Kidney (tissue), 14 donors: ENCODE measurements around the gene MASP2. TPM values are rescaled to one million over a fixed set of nuclear protein-coding genes. Genes with fewer than 3 reads are reported as not detected.

Experiments
- DNase-seq, 5 donors: peaks; one replicate each; pipeline ENCODE4 v3.0.0-alpha.2; 2013 to 2020
- FAIRE-seq: peaks from 2 replicates; lab custom pipeline; 2012; peaks lifted over from hg19 to GRCh38; lab: Jason Lieb, UNC
- H3K27ac ChIP-seq, 2 donors: one replicate each; pipeline ENCODE4 v1.7.0; 2013; ENCODE audit warnings: low read depth in 2 of 2, low read length in 2 of 2, inconsistent platforms in 1 of 2
- H3K27me3 ChIP-seq: one replicate; pipeline ENCODE4 v1.7.1; 2013; ENCODE audit warnings: low read length, inconsistent platforms; ENCODE audit not compliant: control insufficient read depth, insufficient read depth
- H3K36me3 ChIP-seq, 3 donors: one replicate each; pipeline versions ENCODE4 v1.7.0 to v1.7.1; 2013; ENCODE audit warnings: low read length in 3 of 3, control low read depth in 1 of 3, inconsistent platforms in 1 of 3; ENCODE audit not compliant: insufficient read depth in 3 of 3, control insufficient read depth in 2 of 3
- H3K4me1 ChIP-seq, 3 donors: one replicate each; pipeline versions ENCODE4 v1.7.0 to v1.7.1; 2013; ENCODE audit warnings: low read length in 3 of 3, inconsistent platforms in 1 of 3, low read depth in 1 of 3; ENCODE audit not compliant: control insufficient read depth in 2 of 3, insufficient read depth in 2 of 3
- H3K4me3 ChIP-seq, 3 donors: one replicate each; pipeline versions ENCODE4 v1.7.0 to v1.8.1; 2013; ENCODE audit warnings: low read length in 3 of 3, control low read depth in 1 of 3, inconsistent platforms in 1 of 3
- H3K9ac ChIP-seq, 3 donors: one replicate each; pipeline versions ENCODE4 v1.7.0 to v1.7.1; 2013; ENCODE audit warnings: low read length in 3 of 3, control low read depth in 1 of 3, inconsistent platforms in 1 of 3
- H3K9me3 ChIP-seq, 3 donors: one replicate each; pipeline versions ENCODE4 v1.7.0 to v1.7.1; 2013; ENCODE audit warnings: low read length in 3 of 3, control low read depth in 1 of 3, inconsistent platforms in 1 of 3; ENCODE audit not compliant: control insufficient read depth in 2 of 3, insufficient read depth in 1 of 3
- intact Hi-C: fragments of 100-400 bp; cut with DNase I; formaldehyde crosslinking; loops from one replicate; pipeline ENCODE4 v1.11.1; 2022
- polyA plus RNA-seq: library from polyadenylated mRNA; stranded (reverse); fragments of 350-450 nt; fragmentation: Illumina TruSeq; extraction: RNeasy Lipid Tissue Mini Kit (QIAGEN cat#74804); gene quantifications from one replicate; pipeline ENCODE4 v1.2.3, GENCODE V29; 2014; ENCODE audit warnings: low read depth, low replicate concordance; ENCODE audit not compliant: insufficient read depth
- total RNA-seq: library from RNA; stranded (reverse); fragmentation: NEBNext Ultra II Directional; extraction: Animal tissue kit (Norgen Biotek cat#: 25700); gene quantifications from one replicate; pipeline ENCODE4 v1.2.1, GENCODE V29; 2021
- TF ChIP-seq, protein P1 (sequence below): IDR thresholded peaks from 3 replicates; pipeline ENCODE4 v1.5.1; 2012; ENCODE audit warnings: mild to moderate bottlenecking, moderate library complexity, borderline replicate concordance; ENCODE audit not compliant: insufficient read depth; ENCODE audit errors: extremely low read depth
- donor health status: control.
- donor health status: control.
- donor health status: control.
- donor health status: control.
- donor health status: control.
- donor health status: DM: yes; HTN: yes; CAD: no.
- donor health status: Normal renal cell carcinoma (clear cell type).

Gene MASP2
- total and polyA plus RNA-seq, 2 donors from 2014 or later: not detected

- no peak overlapping the region for H3K4me3 ChIP-seq
- FAIRE-seq: no peak
Measured at GRCh38 chr1:11058026-11058425, 11.0 kb upstream of the MASP2 start.

DNA sequence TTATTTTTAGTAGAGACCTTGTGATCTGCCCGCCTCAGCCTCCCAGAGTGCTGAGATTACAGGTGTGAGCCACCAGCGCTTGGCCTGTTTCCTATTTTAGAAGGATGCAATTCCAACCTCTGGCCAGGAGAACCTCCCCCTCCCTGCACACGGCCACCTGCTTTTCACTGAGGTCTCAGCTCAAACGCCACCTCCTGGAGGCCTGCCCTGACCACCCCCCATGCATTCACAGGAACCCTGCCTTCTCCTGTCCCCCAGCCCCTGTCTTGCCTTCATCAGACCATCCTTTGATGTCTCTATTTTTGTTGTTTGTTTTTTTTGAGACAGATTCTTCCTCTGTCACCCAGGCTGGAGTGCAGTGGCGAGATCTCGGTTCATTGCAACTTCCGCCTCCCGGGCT lies 10.4 kb upstream of the MASP2 start:
- FAIRE-seq (no peak), DNase-seq (no peak)
- intact Hi-C loops: no loop called here
- no peak overlapping the region for H3K4me3 ChIP-seq
- no peaks in the 10 kb centered on the region for H3K9me3 ChIP-seq
- H3K27me3 ChIP-seq: no peaks in the 10 kb centered on the region
- H3K36me3 ChIP-seq: peaks cover 0 to 4% (median 3%) of the 10 kb centered on the region in 3 donors
- no peak overlapping the region for H3K9ac ChIP-seq
- TF ChIP-seq, protein P1, sequence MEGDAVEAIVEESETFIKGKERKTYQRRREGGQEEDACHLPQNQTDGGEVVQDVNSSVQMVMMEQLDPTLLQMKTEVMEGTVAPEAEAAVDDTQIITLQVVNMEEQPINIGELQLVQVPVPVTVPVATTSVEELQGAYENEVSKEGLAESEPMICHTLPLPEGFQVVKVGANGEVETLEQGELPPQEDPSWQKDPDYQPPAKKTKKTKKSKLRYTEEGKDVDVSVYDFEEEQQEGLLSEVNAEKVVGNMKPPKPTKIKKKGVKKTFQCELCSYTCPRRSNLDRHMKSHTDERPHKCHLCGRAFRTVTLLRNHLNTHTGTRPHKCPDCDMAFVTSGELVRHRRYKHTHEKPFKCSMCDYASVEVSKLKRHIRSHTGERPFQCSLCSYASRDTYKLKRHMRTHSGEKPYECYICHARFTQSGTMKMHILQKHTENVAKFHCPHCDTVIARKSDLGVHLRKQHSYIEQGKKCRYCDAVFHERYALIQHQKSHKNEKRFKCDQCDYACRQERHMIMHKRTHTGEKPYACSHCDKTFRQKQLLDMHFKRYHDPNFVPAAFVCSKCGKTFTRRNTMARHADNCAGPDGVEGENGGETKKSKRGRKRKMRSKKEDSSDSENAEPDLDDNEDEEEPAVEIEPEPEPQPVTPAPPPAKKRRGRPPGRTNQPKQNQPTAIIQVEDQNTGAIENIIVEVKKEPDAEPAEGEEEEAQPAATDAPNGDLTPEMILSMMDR: no peak
- H3K27ac ChIP-seq: no peak overlapping the region
- peaks cover 0 to 11% (median 4%) of the 10 kb centered on the region in 3 donors for H3K4me1 ChIP-seq

More at GRCh38 chr1:11058026-11058425, 11.0 kb upstream of the MASP2 start:
- TF ChIP-seq, protein P1: no peak
- no peaks in the 10 kb centered on the region for H3K27me3 ChIP-seq
- H3K4me1 ChIP-seq: peaks cover 0 to 11% (median 4%) of the 10 kb centered on the region in 3 donors
- no peak overlapping the region for H3K27ac ChIP-seq
- H3K36me3 ChIP-seq: peaks cover 0 to 4% (median 3%) of the 10 kb centered on the region in 3 donors
- no peak overlapping the region for H3K9ac ChIP-seq
- intact Hi-C loops: no loop called here
- peak in 1 of 5 donors; percentile 32 for DNase-seq
- no peaks in the 10 kb centered on the region for H3K9me3 ChIP-seq

GRCh38 chr1:11056504-11056903 lies 9.5 kb upstream of the MASP2 start:
- Histone ChIP-seq H3K4me3 (no peak overlapping the region), H3K27ac (no peak overlapping the region), H3K9me3 (no peaks in the 10 kb centered on the region), H3K9ac (no peak overlapping the region), H3K4me1 (peaks cover 0 to 11% (median 4%) of the 10 kb centered on the region in 3 donors), H3K27me3 (no peaks in the 10 kb centered on the region), H3K36me3 (peaks cover 0 to 4% (median 0%) of the 10 kb centered on the region in 3 donors)
- TF ChIP-seq, protein P1: no peak
- FAIRE-seq (no peak), DNase-seq (peak in 1 of 5 donors; percentile 32)
- intact Hi-C loops: no loop called here

DNA sequence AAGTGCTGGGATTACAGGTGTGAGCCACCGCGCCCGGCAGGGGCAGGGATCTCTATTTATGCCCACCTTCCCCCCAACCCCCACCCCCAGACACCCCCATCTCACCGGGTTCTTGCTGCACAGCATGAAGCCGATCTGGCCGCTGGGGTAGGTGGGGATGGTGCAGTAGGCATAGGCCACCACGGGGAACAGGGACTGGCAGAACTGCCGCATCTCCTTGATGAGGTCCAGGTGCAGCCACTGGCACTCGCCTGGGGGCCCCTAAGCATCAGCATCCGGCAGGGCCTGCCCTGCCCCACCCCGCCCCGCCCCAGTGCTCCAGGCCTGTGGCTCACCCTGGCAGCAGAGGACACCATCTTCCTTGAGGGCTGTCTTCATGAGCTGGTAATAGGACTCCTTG lies 8.6 kb upstream of the MASP2 start:
- no peak overlapping the region for H3K4me3 ChIP-seq
- H3K27ac ChIP-seq: no peak overlapping the region
- peaks cover 0 to 4% (median 0%) of the 10 kb centered on the region in 3 donors for H3K36me3 ChIP-seq
- no peaks in the 10 kb centered on the region for H3K27me3 ChIP-seq
- no peaks in the 10 kb centered on the region for H3K9me3 ChIP-seq
- no peak for FAIRE-seq
- TF ChIP-seq, protein P1: no peak
- intact Hi-C loops: no loop called here
- no peak overlapping the region for H3K9ac ChIP-seq
- peaks cover 0 to 7% (median 2%) of the 10 kb centered on the region in 3 donors for H3K4me1 ChIP-seq
- no peak for DNase-seq
